ENCODE measurements around the gene RGS14.
"Not testable (repeated sequence)": the region's sequence is repeated elsewhere in the genome, so short reads cannot be mapped to it uniquely, and the experiment has no call there.

The RGS14 gene

GRCh38 chr5:177366528-177367322 is 9.0 kb downstream of the RGS14 start:
- DNase-seq (ENCODE audit: low spot score), result peak; percentile 97

DNA sequence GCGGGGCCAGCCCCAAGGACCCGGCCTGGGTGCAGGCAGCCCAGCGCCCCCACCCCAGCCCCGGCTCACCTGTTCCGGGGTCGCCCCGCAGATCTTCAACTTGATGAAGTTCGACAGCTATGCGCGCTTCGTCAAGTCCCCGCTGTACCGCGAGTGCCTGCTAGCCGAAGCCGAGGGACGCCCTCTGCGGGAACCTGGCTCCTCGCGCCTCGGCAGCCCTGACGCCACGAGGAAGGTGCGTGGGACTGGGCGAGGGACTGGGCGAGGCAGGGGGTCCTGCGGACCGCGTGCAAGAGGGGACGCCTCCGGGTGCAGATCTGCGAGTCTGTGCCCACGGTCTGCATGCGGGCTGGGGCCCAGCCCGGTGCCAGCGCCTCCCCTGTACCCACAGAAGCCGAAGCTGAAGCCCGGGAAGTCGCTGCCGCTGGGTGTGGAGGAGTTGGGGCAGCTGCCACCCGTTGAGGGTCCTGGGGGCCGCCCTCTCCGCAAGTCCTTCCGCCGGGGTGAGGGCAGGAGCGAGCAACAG is 9.7 kb downstream of the RGS14 start:
- DNase-seq (ENCODE audit: low spot score), result no peak

DNA sequence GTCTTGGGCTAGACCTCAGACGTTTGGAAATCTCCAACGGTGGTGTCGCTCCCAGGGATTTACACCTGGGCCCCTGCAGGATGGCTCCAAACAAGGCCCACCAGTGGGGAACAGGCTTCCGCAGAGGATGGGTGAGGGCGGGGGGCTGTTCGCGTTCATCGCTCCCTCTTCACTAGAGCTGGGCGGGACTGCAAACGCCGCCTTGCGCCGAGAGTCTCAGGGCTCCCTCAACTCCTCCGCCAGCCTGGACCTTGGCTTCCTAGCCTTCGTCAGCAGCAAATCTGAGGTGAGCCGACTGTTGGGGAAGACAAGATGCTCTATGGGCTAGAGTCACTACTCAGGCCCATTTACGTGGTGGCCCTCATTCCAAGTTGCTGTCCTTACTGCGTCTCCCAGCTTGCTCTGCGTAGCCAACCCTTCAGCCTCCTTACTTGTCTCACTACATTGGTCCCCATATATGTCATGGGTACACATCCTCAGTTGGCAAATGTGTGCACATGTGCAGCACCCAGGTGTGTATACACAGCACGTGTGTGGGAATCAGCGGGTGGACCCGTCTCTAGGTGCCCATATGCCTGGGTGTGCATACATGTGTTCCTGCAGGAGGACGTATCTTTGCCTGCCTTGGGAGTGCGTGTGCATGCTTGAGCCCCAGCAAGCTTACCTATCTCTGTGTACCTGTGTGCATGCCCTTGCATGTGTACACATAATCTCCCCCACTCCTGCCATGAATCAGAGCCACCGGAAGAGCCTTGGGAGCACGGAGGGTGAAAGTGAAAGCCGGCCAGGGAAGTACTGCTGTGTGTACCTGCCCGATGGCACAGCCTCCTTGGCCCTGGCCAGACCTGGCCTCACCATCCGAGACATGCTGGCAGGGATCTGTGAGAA is 10.5 kb downstream of the RGS14 start:
- DNase-seq (ENCODE audit: low spot score), result no peak

GRCh38 chr5:177368869-177369644 is 11.3 kb downstream of the RGS14 start:
- peak; percentile 55 for DNase-seq (ENCODE audit: low spot score)

GRCh38 chr5:177369645-177370440 is 12.1 kb downstream of the RGS14 start:
- no peak for DNase-seq (ENCODE audit: low spot score)

- DNase-seq (ENCODE audit: low spot score), result peak; percentile 67
These were observed 12.9 kb downstream of the RGS14 start for GRCh38 chr5:177370488-177371119.

- no peak for DNase-seq (ENCODE audit: low spot score)
These were observed 13.7 kb downstream of the RGS14 start for GRCh38 chr5:177371120-177372033.

DNA sequence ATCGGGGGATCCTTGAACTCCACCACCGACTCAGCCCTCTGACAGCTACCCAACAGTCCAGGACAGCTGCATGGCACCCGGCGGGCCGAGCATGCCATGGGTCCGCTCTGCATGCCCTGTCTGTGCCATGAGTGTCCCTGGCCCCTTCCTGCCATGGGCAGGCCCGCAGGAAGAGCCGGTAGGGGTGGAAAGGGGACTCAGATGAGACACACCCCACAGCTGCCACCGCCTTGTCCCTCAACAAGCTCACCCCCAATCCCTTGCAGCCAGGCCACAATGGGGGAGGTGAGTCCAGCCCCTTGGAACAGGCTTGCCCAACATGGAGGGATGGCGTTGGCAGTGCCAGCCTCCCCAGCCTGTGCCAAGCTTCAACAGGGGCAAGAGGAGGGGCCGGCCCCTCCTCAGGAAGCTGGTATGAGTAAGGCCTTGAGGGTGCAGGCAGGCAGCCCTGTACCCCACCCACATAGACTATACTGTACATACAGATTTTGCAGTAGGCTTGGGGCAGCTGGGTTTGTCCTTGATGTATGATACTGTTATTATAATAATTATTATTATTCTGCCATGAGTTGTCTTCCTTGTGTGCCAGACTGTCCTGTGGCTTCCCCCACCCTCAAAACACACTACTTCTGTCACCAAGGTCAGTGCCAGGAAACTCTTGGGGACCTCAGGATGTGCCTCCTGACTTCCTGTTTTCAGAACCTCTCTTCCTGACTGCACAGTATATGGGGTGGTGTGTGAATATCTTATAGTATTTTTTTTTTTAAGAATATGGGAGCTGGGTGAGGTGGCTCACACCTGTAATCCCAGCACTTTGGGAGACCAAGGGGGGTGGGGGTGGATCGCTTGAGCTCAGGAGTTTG is 14.5 kb downstream of the RGS14 start:
- no peak for DNase-seq (ENCODE audit: low spot score)

DNA sequence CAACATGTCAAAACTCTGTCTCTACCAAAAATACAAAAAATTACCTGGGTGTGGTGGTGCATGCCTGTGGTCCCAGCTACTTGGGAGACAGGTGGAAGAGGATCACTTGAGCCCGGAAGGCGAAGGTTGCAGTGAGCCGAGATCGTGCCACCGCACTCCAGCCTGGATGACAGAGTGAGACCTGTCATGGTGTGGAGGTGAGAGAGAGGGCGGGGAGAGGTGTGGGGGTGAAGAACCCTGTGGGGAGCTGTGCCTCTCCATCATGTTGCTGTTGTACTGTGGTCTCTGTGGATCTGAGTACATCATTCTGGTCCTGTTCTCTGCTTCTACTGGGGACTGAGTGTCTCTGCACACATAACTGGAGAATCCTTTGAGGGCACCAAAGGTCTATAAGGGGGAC is 15.2 kb downstream of the RGS14 start:
- no peak for DNase-seq (ENCODE audit: low spot score)

DNA sequence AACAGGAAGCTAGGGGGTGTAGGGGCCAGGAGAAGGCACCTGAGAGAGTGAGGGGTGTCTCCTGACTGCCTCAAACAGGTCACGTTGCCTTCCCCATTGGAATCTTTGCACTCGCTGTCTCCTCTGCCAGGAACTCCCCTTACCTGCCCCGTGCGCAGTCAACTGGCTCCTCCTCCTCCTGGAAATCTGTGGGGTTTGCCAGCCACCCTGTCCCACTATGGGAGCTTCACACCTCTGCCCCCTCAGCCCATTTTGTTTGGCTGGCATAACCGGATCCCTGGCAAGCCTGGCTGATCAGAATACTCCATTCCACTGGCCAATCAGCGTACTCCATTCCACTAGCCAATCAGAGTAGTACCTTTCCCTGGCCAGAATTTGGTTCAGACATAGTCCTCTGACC is 16.1 kb downstream of the RGS14 start:
- no peak for DNase-seq (ENCODE audit: low spot score)

DNA sequence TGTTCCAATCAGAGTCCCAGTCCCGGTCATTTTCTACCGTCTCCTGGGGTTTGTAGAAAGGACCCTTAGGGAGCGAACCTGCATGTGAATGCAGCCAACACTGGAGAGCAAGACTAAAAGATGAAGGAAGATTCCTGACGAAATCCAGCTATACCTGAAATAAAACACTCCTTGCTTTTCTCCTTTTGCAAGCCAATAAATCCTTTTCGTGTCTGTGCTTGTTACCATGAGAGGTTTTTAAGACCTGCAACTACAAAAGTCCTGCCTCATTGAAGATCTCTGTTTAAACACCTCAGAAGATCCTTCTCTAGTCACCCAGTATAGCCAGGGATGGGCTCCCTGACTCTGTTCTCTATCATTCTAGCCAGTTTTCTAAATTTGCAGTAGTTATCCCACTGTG is 16.5 kb downstream of the RGS14 start:
- no peak for DNase-seq (ENCODE audit: low spot score)

DNA sequence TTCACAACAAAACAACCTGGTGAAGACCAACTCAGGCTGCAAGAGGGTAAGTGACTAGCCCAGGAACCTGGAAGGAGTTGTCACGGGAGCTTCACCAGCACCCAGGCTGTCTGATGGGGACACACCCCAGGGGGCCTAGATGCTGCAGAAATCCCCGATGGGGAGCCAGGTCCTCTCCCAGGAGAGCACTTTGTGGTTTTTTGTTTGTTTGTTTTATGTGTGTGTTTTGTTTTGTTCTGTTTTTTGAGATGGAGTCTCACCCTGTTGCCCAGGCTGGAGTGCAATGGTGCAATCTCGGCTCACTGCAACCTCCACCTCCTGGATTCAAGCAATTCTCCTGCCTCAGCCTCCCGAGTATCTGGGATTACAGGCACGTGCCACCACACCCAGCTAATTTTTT is 17.8 kb downstream of the RGS14 start:
- DNase-seq (ENCODE audit: low spot score), result not testable (repeated sequence)

DNA sequence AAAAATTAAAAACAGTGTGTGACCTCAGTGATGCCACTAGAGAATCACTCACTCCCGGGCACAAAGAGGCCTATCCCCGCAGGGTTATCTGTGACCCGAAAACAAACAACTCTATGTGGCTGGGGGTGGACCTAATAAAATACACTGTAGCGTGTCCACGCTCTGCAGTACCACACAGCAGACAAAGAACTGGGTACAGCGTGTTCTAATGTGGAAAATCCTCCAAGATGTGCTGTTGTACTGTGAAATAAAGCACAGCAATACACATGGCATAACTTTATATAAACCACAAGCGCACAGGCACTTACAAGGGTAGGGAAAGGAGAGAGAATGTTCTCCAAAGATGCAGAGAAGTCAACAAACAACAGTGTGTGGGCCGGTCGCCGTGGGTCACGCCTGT is 18.4 kb downstream of the RGS14 start:
- no peak for DNase-seq (ENCODE audit: low spot score)

- no peak for DNase-seq (ENCODE audit: low spot score)
These were observed 20.4 kb downstream of the RGS14 start for GRCh38 chr5:177377851-177378776.

DNA sequence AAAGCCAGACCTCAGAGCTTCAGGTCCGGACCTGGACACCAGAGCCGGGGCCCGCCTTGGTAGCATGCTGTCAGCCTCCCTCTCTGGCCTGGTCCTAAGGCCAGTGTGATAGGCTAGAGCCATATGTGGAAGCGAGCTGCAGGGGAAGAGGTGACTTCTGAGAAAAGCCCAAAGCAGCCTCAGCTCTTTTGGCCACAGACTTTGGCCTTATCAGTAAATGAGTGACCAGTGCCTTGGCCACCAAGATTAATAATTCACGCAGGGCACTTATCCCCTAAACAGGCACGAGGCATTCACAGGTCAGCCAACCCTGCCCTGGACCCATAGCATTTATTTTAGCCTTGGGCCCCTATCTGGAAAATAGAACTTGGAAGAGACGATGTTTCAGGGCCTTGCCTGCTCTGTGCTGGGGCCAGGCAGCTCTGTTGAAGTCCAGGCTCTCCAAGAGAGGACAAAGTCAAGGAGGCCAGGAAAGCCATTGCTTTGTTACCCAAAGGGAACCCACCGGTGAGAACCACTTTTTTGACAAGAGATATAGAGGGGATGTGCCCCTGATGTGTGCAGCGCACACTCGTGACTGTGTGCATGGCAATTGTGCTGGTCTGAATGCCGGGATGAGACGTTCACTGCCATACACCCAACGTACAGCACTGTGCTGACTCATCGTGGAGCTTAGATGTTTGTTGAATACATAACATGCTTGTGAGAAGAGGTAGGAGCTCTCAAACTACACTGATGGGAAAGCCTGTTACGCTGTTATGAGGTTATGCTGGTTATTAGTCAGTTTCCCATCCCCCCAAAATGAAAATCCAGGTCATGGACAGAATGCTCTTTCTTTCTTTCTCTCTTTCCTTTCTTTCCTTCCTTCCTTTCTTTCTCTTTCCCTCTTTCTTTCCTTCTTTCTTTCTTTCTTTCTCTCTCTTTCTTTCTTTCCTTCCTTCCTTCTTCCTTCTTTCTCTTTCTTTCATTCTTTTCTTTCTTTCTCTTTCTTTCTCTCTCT is 21.5 kb downstream of the RGS14 start:
- DNase-seq (ENCODE audit: low spot score), result peak; percentile 45

DNA sequence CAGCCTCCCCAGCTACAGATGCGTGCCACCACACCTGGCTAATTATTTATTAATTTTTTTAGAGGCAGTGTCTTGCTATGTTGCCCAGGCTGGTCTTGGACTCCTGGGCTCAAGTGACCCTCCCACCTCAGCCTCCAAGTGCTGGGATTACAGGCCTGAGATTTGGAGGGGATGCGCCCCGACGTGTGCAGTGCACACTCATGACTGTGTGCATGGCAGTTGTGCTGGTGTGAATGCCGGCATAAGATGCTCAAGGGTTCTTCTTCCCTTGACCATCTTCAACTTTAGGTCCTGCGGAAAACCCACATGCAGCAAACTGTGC is 23.0 kb downstream of the RGS14 start:
- no peak for DNase-seq (ENCODE audit: low spot score)
